Ramos (cell line): ENCODE measurements around the gene ABTB1.

Source experiments
- in situ Hi-C: fragments of 300-500 bp; cut with MboI; formaldehyde crosslinking; loops from one replicate; pipeline ENCODE4 v1.14.3; 2022; ENCODE audit warnings: low sequenced_read_pairs; ENCODE audit not compliant: unreplicated experiment

The ABTB1 gene

DNA sequence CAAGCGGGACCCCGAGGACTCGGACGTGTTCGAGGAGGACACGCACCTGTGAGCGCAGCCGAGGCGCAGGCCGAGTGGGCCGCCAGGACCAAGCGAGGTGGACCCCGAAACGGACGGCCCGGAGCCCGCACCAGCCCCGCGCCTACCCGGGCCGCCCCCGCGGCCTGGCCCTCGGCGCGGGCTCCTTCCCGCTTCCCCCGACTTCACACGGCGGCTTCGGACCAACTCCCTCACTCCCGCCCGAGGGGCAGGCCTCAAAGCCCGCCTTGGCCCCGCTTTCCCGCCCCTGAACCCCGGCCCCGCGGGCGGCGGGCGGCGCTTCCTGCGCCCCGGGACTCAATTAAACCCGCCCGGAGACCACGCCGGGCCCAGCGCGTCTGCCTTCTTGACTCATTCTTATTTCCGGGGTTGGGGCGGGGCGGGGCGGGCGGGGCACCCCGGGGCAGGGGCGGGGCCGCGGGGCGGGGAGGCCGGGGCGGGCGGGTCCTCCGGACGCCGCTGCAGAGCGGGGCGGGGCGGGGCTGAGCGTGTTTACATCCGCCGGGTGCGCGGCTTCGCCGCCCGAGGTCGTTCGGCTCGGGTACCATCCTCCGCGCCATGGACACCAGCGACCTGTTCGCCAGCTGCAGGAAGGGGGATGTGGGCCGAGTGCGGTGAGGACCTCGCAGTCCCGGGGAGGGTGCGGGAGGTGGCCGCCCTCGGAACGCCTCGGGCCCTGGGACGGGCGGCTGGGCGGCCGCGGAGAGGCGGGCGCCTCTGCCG is at the start of gene ABTB1:
TSS of gene ABTB1 (plus strand) at position 524 of the 762 bp plus-strand sequence. CDS start at position 598, 74 bp downstream.
- in situ Hi-C loops = no loop called here

GRCh38 chr3:127624063-127624462 is 48.7 kb upstream of the ABTB1 start:
- in situ Hi-C loops = no loop called here

DNA sequence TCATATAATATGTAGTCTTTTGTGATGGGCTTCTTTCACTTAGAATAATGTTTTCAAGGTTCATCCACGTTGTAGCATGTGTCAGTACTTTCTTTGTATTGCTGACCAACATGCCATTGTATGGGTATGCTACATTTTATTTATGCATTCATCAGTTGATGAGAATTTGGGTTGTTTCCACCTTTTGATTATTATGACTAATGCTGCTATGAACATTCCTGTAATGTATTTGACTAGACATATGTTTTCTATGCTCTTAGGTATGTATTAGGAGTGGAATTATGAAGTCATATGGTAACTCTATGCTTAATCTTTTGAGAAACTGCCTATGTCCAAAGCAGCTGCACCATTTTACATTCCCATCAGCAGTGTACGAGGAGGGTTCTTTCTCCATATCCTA is 46.9 kb upstream of the ABTB1 start:
- in situ Hi-C loops = no loop called here

DNA sequence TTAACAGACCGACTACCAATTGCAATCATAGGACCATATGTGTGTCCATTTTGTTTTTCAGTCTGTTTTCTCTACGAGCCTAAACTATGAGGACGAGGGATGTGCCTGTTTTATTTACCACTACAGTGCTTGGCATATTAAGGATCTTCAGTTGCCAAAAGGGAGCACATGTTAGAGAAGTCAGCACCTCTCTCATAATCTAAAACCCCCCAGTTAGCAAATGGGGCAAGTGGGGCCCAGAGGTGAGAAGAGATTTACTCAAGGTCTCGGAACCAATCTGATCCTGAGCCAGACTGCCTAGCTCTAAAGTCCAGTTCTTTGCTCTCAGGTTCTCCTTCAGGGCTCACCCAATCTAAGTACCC is 44.3 kb upstream of the ABTB1 start:
- in situ Hi-C loops = no loop called here

- in situ Hi-C loops = no loop called here
Measured at GRCh38 chr3:127628788-127629466, 43.8 kb upstream of the ABTB1 start, which contains the start of gene PODXL2. Gene PODXL2, plus strand, starts transcription at chr3:127629185. Its CDS starts 35 bp downstream, at chr3:127629220.

DNA sequence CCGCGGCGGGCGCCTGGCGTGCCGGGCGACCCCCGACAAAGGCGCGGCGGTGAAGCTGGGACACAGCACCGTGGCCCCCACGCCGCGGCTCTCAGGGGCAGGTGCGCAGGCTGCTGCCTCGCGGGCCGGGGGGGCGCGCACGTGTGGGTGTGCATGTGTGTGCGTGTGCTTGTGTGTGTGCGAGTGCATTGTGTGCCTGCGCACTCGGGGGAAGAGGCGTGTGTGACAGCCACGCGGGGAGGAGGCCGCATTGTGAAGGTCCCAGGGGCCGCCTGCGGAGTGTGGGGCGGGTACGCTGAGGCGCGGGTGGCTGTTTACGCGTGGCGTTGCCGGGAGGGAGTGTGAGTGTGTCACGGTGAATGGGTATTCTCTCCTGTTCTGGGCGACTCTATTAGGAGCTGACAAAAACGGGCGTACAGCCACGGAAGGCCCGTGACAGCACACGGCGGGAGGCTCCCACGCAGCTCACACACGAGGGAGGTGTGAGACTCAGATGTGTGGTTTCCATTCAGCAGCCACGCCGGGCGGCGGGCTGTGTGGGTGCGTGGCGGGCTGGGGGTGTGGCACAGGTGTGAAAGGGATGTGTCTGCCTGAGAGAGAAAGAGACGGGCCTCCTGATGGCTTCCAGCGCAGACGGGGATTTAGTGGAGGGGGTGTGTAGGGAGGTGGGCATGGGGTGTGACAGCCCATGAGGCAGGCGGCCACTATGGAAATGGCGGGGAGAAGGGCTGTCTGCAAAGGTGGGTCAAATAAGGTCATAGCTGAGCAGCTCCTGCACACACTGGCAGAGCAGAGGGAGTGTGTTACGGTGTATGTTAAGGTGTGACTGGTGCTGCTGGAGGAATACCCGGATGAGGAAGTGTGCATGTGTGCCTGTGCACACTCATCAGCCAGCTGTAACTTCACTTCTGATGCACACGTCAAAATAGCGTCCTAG is 43.0 kb upstream of the ABTB1 start:
- in situ Hi-C loops = no loop called here

DNA sequence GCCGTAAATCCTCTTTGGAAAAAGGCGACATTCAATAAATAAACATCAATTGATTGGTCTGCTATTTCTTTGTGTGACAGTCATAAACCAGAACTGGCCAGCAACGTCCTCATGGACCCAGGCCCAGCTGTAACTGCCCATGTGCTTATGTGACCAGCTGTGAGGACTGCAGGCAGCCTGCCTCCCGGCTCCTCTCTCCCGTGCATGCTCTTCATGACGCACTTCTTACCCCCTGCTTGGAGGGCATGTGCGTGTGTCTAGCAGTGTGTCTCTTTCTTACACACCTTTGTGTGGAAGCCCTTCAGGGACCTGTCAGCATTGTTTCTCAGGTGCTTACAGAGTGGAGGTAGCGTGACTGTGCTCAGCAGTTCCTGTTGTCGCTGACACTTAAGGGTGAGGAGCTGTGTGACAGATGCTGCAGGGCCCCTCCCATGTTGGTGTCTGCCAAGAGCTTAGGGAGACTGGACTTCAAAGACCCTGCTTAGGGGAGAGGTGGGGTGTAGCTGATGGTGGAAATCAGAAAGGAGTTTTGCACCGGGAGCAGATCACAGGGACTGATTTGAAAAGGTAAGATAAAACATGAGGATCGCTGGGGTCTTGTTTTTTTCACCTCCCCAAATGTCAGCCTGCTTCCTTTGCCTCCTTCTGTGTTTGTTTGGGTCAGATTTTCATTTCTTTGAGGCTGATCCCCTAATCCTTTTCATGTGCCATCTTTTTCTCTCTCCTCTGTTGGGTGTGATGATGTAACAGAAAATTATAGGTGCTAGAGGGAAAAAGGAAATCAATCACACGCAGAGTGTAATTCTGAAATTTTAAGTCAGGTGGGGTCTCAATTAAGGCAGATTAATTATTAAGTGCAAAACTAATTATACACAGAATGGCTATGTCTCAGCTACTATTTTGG is 41.7 kb upstream of the ABTB1 start:
- in situ Hi-C loops = no loop called here

GRCh38 chr3:127632035-127632820 is 40.5 kb upstream of the ABTB1 start:
- in situ Hi-C loops = no loop called here

DNA sequence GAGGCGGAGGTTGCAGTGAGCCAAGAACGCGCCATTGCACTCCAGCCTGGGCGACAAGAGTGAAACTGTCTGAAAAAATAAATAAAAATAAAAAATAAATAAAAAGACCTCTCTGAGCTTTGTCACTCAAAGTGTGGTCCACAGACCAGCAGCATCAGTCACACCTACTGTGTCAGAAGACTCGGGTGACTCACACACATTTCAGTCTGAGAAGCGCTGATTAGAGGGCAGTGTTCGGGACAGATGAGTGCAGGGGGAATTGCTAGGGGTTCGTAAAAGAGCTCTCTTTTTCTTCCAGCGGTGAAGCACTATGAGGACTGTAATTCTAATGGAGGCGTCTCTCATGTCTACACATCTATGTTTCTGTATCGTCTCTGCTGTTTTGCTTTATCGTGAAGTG is 38.1 kb upstream of the ABTB1 start:
- in situ Hi-C loops = no loop called here

DNA sequence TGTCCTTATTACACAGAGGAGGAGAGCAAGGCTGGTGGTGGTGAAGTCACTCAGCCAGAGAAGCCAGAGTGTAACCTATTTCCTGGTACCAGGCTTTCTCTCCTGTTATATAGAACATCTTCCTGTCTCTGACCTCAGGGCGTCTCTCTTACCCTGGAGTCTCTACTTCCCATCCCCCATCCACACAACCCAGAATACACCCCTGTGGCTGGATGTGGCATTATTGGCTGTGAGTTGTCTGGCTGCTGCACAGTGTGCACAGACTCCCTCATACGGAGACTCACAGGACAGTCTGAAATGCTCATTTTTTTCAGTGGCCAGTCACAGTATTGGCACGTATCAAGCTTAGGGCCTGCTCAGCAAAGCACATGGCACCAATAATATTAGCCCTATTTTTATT is 35.2 kb upstream of the ABTB1 start:
- in situ Hi-C loops = no loop called here

DNA sequence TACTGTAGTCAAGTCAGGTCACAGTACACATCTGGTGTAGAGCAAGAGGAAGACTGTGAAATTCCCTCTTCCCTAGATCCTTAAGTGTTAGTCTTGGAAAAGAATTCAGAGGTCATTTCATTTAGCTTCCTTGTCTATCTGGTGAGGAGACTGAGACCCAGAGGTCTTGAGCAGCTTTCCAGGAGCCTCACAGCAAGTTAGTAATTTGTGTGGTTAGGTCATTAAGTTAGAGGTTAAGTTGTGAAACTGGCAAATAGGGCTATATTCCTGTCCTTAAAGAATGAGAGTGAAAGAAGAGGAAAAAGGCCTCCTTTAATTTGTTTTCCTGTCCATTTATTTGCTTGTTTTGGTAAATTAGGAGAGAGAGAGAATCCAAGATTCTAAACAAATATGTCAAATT is 34.8 kb upstream of the ABTB1 start:
- in situ Hi-C loops = no loop called here

DNA sequence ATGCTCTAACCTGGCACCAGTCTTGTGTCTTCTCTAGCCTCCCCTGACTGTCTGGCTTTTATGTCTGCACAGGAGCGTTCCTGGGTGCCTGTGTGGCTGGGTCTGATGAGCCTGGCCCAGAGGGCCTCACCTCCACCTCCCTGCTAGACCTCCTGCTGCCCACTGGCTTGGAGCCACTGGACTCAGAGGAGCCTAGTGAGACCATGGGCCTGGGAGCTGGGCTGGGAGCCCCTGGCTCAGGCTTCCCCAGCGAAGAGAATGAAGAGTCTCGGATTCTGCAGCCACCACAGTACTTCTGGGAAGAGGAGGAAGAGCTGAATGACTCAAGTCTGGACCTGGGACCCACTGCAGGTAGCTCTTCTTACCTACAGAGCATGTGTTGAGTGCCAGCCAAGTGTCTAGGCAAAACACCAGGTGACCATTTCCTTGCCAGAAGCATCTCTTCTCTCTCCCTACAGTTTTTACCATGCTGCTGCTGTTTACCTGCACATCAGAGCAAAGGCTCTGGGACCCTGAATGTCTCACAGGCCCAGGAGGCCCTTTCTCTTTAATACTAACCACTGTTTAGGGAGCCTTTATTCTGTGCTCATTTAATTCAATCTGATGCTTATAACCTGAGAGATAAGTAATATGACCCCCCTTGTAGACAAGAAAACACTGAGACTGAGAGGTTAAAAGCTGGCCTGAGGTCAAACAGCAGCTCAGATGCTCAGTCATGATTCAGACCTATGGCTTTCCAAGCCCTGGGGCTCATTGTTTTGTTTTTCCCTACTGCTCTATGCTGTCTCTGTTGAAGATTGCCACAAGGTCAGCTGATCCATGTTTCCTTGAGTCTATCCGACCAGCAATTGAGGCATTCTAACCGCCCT is 33.3 kb upstream of the ABTB1 start:
- in situ Hi-C loops = no loop called here

- in situ Hi-C loops = no loop called here
Measured at GRCh38 chr3:127640042-127640355, 32.8 kb upstream of the ABTB1 start.

GRCh38 chr3:127644641-127645370 is 27.9 kb upstream of the ABTB1 start:
- in situ Hi-C loops = no loop called here

DNA sequence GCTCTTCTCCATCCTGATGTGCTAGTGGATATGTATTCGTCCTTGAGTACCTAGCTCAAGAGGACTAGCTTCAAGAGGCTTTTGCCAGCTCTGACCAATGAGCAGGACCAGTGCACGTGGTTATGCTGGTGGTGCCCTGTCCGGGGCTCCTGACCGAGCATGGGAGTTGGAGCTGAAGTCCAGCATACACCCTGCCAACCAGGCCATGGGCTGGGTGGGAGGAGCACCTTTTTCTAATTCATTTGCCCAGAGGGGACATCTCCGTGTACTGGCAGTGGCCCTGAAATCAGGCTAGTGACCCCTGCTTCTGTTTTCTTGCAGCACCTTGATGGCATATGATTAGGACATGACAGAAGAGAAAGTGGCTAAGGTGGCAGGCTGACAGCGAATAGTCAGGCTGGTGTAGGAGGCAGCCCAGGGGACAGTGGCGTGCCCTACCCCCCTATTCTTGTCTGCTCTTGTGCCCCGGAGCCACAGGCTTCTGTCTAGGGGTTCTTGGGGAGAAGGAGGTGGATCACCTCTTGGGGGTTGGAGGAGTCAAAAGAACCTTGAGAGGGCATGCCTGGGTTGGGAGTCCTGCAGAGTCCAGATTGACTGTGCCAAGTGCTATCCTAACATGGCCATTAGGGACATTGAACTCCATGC is 27.3 kb upstream of the ABTB1 start:
- in situ Hi-C loops = no loop called here

- in situ Hi-C loops = no loop called here
Measured at GRCh38 chr3:127646501-127647046, 26.2 kb upstream of the ABTB1 start.
